GM19025 (cell line): ENCODE results near the gene TEN1.
"Not testable (repeated sequence)": the region's sequence is repeated elsewhere in the genome, so short reads cannot be mapped to it uniquely, and the experiment has no call there.

Experiments
- ATAC-seq: cut with Tn5 transposase; IDR thresholded peaks from one replicate; pipeline ENCODE4 v1.9.1; 2021; ENCODE audit warnings: mild to moderate bottlenecking, low read depth, moderate library complexity; ENCODE audit not compliant: unreplicated experiment

Gene TEN1, protein sequence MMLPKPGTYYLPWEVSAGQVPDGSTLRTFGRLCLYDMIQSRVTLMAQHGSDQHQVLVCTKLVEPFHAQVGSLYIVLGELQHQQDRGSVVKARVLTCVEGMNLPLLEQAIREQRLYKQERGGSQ

DNA sequence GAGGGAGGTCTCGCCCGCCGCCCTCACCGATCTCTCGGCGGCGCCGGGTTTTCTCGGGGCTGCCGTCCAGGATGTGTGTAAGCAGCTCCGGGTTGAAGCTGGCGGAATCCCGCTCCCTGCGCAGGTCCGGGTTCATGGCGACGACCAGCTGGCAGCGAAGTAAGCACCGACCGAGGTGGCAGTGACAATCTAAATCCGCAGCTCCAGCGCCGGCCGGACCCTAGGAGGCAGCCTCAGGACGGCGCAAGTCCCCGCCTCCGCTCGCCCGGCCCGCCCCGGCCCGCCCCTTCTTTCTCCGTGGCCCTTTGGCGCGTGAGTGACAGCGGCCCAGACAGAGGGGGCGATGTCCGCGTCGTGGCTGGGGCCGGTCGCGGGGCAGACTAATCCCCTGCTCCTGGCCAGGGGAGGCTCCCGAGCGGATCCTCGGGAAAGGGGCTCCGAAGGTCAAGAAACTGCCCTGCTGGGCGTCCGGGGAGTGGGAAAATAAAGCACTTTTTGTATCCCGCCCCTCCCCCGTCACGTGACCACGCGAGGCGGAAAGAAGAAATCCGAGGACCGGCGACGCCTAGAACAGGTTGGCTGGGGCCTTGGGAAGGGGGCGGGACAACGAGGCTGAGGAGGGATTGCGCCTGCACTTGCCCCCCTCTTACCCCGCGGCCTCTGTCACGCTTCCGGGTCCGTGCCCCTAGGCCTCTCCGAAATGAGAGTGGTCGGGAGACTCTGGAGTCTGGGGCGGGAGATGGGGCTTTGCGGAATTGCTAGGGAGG is at the start of gene TEN1, which contains the start of gene ACOX1:
TEN1 (plus strand) TSS at position 303 of the 767 bp plus-strand sequence. CDS start 6,953 bp downstream, outside the sequence.
ACOX1 (minus strand) TSS at position 229 of the 767 bp plus-strand sequence; CDS start at position 136, 93 bp downstream.
- ATAC-seq, result peak; percentile 94

DNA sequence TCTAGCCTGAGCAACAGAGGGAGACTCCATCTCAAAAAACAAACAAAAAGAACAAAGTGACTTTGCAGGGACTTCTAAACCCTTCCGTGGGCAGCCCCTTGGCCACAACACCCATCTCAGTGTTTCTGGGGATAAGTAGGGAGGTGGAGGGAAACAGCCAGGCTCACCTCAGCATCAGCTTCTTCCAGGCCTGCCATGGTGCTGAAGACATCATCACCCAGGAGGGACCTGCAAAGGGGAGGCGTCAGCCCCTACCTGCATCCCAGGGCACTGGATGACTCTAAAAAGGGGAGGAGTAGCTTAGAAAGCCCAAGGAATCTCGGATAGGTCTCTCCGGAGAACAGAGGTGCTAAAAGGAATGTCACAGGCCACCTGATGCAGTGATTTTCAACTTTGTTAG is 48.0 kb upstream of the TEN1 start:
- no peak for ATAC-seq

DNA sequence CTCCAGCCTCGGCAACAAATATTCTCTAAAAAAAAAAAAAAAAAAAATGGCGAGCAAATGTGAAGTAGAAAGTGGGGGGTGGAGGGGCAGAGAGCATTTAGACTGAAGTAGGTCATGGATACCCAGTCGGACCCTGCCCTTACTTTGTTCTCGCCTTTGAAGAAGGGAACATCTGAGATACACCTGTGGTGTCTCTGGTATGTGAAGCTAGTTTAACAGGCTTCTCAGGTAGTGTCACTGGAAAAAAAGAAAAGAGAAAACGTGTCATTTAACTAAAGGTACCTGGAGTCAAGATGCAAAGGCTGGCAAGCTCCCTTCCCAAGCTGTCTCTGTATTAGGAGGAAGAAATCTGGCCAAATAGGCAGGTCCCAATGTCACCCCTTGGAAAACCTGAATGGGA is 46.2 kb upstream of the TEN1 start:
- no peak for ATAC-seq

DNA sequence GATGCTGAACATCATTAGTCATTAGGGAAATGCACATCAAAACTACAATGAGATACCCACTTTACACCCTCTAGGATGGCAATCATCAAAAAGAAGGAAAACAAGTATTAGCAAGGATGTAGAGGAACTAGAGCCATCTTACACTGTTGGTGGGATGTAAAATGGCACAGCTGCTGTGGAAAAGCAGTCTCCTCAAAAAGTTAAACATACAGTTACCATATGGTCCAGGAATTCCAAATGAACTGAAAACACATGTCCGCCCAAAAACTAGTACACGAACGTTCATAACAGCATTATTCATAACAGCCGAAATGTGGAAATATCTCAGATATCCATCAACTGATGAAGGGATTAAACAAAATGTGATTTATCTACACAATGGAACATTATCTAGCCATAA is 45.2 kb upstream of the TEN1 start:
- ATAC-seq, result no peak

DNA sequence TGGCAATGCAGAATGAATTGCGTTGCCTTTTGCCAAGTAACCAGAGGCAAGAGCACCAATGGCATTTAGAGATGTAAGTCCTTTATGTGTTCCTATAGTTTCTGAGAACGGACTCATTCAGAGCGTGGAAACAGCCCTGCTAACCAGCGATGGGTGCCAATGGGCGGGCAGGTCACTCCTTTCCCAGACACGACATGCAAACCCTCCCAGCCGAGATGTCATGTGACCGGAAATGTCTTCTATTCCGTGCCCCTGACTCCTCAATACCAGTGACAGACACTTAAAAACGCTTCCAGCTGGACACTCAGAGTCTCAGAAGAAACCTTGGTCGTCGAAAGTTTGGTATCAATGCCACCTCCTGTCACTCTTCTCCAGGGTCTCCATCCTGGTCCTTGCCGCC is 41.4 kb upstream of the TEN1 start:
- ATAC-seq, result no peak

DNA sequence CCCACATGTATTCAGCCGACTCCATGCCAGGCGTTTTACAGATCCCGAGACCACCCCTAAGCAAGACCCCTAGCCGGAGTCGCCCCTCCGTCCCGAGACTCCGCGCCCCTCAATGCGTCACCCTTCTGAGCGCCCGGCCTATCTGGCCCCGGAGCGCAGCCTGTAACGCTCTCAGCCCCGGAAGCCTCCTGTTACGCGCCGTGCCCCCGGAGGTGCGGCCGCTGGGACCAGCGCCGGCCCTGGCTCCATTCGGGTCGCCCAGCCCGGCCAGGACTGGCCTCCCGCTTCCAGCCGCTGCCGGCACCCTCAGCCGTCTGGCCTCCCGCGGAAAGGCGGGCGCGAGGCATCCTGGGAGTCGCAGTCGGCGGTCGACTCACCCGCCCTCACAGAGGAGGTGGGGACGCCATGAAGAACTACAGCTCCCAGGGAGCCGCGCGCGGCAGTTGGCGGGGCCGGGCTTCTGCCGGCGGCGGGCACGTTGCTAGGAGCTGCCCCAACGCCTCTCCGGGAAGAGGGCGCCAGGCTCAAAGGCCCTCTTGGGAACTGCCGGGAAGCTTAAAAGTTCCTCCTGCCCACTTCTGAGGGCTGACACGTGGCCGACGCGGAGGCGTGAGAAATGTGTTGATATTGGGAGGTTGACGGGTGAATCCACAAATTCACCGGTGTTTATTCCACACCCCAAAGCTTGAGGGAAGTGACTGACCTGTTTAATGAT is 38.2 kb upstream of the TEN1 start, which contains the start of gene FBF1:
FBF1 (minus strand) TSS at position 316 of the 715 bp plus-strand sequence. CDS start 2,893 bp downstream, outside the sequence.
- ATAC-seq, result peak; percentile 98

DNA sequence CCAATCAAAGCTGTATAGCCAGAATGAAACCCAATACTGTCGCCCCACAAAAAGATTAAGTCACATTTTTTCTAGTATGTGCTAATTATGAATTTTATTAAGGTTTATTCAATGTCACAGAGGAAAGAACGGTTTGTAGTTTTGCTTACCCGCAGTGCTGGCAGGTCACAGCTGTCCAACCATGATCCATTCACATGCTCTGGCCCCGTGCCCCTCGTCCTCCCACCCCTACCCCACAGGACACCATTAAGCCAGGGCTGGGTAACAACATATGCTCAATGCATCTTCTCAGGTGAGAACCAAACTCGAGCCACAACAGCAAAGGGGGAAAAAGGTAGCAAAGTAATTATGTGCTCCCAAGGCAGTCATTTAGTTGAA is 37.6 kb upstream of the TEN1 start:
- ATAC-seq, result no peak

DNA sequence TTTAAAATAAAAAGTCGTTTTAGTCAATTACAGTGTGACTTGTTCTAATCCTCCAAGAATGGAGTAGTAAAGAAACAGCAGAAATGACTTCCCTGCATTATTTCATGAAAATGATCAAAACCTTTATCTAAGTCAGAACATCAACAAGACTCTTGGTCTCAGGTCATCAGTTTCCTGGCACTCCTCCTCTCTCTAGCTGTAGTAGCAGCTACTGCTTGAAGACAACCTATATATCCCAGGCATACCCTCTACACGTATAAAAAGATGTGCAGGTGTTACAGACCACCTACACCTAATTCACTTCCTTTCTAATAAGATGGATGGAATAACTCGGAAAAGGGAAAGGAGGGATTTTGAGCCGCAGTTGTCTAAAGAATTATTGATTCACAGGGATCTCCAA is 36.6 kb upstream of the TEN1 start:
- ATAC-seq, result no peak

DNA sequence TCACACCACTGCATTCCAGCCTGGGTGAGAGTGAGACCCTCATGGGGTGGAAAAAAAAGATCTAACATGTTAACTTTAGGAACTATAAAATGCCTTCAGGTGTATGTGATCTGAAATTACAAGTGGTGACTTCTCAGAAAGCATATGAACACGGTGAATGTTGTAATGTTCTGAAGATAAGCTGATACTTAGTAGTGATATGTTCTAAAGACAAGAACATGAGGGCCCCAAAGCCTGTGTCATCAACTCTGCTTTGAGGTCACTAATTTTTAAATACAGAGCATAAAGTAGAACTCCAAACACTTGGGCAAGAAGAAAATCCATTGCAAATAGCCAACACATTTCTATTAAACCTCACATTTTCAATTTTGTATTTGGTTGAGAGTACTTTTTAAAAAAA is 35.5 kb upstream of the TEN1 start:
- ATAC-seq, result no peak

DNA sequence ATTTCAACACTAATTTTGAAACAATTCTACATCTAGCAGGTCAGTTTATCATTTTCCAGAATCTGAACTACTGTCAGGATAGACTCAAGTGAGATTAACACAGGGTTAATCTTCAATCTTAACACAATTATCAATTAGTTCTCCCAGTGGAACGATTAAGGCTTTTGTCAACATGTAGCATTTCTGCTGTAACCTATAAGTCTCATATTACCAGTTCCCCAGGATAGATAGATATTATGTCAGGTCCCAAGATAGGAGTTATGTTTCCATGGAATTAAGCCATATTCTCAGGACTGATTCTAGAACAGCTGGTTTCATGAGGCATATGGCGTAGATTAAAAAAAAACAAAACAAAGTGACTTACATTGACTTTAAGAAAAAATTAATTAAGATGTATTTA is 33.8 kb upstream of the TEN1 start:
- ATAC-seq, result no peak

DNA sequence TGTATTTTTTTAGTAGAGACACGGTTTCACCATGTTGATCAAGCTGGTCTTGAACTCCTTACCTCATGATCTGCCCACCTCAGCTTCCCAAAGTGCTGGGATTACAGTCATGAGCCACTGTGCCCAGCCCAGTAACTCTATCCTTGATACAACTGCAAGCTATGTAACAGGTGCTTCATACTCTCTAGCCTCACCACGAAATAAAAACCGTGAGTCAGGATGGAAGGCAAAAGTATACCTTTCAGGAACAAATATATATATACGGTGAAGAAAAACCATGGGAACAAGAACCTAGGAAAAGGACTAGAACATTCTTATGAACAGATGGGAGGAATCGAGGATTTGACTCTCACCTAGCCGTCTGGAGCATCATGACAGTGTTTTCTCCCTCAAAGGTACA is 28.6 kb upstream of the TEN1 start:
- no peak for ATAC-seq

DNA sequence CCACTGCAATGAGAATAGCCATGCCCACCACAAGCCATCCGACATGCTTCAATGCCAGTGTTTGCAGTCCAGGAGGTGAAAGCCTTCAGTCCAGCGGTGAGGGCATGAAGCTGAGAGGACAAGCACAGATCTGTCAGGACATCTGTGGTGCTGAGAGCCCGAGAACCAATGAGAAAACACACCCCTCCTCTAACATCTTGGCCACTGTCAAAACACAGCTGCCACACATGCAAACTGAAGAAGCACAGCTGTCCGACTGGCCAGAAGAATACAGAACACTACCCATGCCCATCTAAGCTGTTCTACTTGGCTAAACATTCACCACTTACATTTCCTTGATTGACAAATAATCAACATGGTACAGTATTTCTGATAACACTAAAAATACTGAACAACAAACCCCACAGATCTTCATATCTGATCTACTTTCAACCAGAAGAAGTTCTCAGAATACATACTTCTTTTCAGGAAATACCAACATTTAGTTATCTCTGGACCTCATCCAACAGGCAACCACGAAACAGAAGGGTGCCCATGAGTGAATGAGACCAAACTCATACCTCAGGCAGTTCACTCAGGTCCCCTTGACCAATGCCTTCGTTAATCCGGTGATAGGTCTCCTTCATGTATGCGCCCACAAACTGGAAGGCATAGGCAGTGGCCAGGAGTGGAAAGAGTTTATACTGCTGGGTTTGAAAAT is 28.0 kb upstream of the TEN1 start:
- ATAC-seq, result no peak

DNA sequence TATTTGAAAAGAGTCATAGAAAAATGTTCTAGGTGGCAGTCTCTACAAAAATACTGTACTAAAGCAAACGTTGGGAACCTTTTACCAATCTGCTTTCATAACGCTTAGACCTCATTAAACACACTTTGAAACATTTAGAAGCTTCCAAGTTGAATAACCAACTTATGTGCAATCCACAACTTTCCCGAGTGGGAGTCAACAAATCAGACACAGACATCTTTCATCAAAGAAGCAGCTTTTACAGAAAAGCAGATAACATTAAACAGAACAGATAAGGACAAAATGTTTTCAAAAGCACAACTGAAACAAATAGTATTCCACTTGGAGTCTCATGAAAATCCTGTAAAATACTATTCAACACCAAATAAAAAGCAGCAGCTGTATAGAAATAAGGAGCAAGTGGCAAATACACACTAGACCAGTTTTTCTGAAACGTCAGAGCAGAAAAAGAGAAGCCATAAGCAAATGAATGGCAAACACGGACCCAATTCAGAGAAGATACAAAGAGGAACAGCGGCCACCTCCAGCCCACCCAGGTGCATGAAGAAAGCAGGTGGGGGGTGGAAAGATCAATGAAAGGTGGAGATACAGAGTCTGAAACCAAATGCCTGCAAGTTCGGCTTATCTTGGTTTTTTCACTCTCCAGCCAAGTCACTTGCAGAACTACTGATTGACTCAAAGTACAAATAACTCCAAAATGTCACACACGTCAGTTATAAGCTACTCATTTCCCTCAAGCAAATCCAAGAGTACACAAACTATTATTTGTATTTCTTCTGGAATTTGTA is 19.8 kb upstream of the TEN1 start:
- no peak for ATAC-seq

DNA sequence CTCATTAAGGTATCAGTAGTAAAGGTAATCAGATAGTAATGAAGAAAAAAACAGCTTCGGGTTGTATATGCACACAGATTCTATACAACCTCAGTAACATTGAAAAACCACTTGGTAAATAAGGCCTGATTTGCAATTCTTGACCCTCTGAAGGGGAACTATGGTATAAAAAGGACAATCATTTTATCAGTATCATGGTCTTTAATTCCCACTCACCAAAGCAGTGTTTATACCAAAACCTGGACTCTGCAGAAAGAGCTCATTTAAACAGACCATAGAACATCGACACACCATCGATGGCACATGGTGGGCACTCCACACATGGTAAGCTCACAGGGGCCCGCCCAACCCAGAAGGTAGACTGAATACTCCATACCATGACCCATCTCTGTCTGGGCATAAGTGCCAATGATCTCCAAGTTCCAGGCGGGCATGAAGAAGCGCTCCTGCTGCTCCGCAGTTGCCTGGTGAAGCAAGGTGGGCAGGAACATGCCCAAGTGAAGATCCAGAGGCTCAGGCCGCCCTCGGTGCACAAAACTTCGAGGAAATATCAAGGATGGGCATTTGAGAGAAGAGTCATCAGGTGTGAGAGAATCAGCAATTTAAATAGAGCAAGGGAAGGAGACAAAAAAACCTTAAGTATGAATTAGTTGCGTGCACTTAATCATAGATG is 19.1 kb upstream of the TEN1 start:
- no peak for ATAC-seq

DNA sequence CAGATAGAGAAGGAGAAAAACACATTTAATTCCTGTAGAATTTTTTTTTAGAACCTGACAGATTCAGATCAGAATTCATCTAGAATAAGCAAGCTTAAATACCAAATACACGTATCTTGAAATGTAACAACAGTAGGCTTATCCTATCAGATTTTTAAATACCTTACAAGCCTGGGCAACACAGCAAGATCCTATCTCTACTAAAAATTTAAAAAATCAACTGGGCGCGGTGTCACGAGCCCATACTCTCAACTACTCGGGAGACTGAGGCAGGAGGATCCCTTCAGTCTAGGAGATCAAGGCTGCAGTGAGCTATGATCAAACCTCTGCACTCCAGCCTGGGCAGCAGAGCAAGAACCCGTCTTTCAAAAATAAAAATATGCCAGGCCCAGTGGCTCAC is 13.6 kb upstream of the TEN1 start:
- ATAC-seq, result no peak

DNA sequence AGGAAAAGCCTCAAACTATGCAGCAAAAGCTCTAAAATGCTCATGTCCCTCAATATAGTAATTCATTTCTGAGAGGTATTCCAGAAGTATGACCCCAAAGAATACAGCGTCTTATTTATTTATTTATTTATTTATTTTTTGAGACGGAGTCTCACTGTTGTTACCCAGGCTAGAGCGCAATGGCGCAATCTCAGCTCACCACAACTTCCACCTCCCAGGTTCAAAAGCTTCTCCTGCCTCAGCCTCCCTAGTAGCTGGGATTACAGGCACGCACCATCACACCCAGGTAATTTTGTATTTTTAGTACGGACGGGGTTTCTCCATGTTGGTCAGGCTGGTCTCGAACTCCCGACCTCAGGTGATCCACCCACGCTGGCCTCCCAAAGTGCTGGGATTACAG is 10.0 kb upstream of the TEN1 start:
- not testable (repeated sequence) for ATAC-seq

DNA sequence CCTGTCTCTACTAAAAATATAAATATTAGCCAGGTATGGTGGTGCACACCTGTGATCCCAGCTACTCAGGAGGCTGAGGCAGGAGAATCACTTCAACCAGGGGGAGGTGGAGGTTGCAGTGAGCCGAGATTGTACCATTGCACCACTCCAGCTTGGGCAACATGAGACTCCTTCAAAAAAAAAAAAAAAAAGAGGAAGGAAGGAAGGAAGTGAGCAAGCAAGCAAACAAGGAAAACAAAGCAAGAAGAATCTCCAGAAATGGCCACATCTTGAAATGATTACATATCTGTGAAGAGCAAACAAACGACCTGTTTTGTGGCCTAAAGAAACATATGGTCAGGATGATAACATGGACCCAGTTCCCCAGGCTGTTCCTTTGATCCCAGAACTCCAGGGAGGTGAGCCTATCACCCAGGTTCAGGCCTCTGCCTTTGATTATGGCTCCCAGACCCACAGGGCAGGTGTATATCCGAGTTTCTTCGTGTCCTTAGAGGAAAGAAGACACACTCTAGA is 9.0 kb upstream of the TEN1 start:
- no peak for ATAC-seq

DNA sequence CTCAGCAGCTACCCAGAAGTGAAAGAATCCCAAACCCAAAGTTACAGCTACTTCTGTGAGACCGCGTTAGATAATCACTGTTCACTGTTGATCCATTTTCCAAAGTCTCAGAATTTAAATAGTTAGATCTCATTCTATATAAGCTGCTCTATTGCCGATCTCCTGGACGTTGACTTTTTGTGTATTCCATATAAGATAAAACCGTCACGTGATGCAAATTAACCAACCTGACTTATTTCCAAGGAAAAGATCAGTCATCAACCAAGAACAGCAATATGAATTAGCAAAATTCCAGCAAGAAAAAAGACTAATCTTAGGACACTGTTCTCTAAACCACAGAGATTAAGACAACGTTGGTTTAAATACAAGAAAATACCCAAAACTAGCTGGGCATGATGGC is 8.4 kb upstream of the TEN1 start:
- no peak for ATAC-seq

DNA sequence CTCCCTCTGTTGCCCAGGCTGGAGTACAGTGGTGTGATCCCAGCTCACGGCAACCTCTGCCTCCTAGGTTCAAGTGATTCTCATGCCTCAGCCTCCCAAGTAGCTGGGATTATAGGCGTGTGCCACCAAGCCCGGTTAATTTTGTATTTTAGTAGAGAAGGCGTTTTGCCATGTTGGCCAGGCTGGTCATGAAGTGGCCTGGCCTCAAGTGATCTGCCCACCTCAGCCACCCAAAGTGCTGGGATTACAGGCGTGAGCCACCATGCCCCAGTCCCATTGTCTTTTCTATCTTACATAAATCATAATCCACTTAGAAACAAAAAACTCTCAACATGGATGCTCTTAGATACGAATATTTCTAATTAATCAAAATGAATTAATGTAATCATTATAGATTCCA is 3.9 kb upstream of the TEN1 start:
- ATAC-seq, result not testable (repeated sequence)
